Activated CD4-positive, alpha-beta T cell treated with anti-CD3 and anti-CD28 coated beads for 1 hour (primary cell): ENCODE data around the gene PEX14.
"Not testable (repeated sequence)": the region's sequence is repeated elsewhere in the genome, so short reads cannot be mapped to it uniquely, and the experiment has no call there.

Source experiments
- DNase-seq: peaks from one replicate; pipeline ENCODE4 v3.0.0-alpha.2; 2020

PEX14 gene

GRCh38 chr1:10495952-10496351 lies 21.2 kb downstream of the PEX14 start:
- peak; percentile 18 for DNase-seq

GRCh38 chr1:10497109-10497508 lies 22.4 kb downstream of the PEX14 start:
- DNase-seq: no peak

- DNase-seq: no peak
These were observed 23.5 kb downstream of the PEX14 start for GRCh38 chr1:10498231-10498630.

- no peak for DNase-seq
These were observed 27.5 kb downstream of the PEX14 start for GRCh38 chr1:10502206-10502605.

GRCh38 chr1:10504249-10504648 lies 29.5 kb downstream of the PEX14 start:
- no peak for DNase-seq

- not testable (repeated sequence) for DNase-seq
These were observed 31.4 kb downstream of the PEX14 start for GRCh38 chr1:10506046-10506676.

GRCh38 chr1:10506677-10507047 lies 31.9 kb downstream of the PEX14 start:
- no peak for DNase-seq

GRCh38 chr1:10507111-10507879 lies 32.5 kb downstream of the PEX14 start:
- peak; percentile 32 for DNase-seq

- no peak for DNase-seq
These were observed 33.8 kb downstream of the PEX14 start for GRCh38 chr1:10508511-10508951.

GRCh38 chr1:10509809-10510509 lies 35.2 kb downstream of the PEX14 start:
- no peak for DNase-seq

GRCh38 chr1:10510520-10511493 lies 36.1 kb downstream of the PEX14 start:
- DNase-seq: peak; percentile 66

GRCh38 chr1:10511494-10511885 lies 36.7 kb downstream of the PEX14 start:
- DNase-seq: no peak

- DNase-seq: no peak
These were observed 38.4 kb downstream of the PEX14 start for GRCh38 chr1:10513199-10513598.

GRCh38 chr1:10514490-10515235 lies 39.9 kb downstream of the PEX14 start:
- DNase-seq: no peak

- no peak for DNase-seq
These were observed 40.7 kb downstream of the PEX14 start for GRCh38 chr1:10515301-10515975.

GRCh38 chr1:10515976-10516750 lies 41.4 kb downstream of the PEX14 start:
- DNase-seq: no peak

- no peak for DNase-seq
These were observed 42.4 kb downstream of the PEX14 start for GRCh38 chr1:10516925-10517676.

GRCh38 chr1:10517677-10517982 lies 42.9 kb downstream of the PEX14 start:
- no peak for DNase-seq

GRCh38 chr1:10519016-10519417 lies 44.3 kb downstream of the PEX14 start:
- DNase-seq: no peak

GRCh38 chr1:10520497-10520896 lies 45.7 kb downstream of the PEX14 start:
- DNase-seq: no peak
